ENCODE results near the gene LYPD6.

DNA sequence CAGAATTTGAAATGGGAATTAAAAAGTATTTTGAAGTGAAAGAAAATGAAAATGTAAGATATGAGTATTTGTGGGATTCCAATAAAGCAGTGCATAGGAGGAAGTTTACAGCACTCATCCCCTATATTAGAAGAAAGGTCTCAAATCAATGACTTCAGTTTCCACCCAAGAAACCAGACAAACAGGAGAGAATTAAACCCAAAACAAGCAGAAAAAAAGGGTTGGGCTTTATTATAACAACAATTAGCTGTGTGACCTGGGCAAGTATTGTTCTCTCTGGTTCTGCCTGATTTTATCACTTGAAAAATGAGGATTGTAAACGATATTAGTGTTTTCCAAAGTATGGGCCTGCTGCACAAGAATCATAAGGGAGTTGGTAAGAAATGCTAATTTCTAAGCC lies 18.3 kb upstream of the LYPD6 start:
- TF ChIP-seq, protein P1, sequence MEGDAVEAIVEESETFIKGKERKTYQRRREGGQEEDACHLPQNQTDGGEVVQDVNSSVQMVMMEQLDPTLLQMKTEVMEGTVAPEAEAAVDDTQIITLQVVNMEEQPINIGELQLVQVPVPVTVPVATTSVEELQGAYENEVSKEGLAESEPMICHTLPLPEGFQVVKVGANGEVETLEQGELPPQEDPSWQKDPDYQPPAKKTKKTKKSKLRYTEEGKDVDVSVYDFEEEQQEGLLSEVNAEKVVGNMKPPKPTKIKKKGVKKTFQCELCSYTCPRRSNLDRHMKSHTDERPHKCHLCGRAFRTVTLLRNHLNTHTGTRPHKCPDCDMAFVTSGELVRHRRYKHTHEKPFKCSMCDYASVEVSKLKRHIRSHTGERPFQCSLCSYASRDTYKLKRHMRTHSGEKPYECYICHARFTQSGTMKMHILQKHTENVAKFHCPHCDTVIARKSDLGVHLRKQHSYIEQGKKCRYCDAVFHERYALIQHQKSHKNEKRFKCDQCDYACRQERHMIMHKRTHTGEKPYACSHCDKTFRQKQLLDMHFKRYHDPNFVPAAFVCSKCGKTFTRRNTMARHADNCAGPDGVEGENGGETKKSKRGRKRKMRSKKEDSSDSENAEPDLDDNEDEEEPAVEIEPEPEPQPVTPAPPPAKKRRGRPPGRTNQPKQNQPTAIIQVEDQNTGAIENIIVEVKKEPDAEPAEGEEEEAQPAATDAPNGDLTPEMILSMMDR (IDR thresholded peaks at IDR 0.05): no peak
- no peak for TF ChIP-seq ZFX (IDR thresholded peaks at IDR 0.05; ENCODE audit: borderline replicate concordance)
